HCT116 (cell line): ENCODE results near the gene ATP6V0D1. TPM values are rescaled to one million over a fixed set of nuclear protein-coding genes. Genes with fewer than 3 reads are reported as not detected.

Experiments
- ATAC-seq: fragments of 200-7000 bp; cut with Tn5 transposase; 2 replicates; pipeline ENCODE4 v1.9.1; 2020; ENCODE audit warnings: mild to moderate bottlenecking, moderate library complexity
- BruUV-seq: library from RNA; stranded (reverse); fragments of 400-500 nt; replicated peaks from 2 replicates; lab custom pipeline; 2021; lab: Mats Ljungman, UMichigan
- CTCF ChIA-PET: fragments of 300-600 bp; sonication (Branson Sonifier 250); formaldehyde crosslinking; loops from one replicate; lab custom pipeline; 2021; ENCODE audit warnings: antibody characterized with exemption; lab: Charles Lee
- POLR2A ChIA-PET: fragments of 300-600, 350-600 bp; sonication (Branson Sonifier 250); formaldehyde crosslinking; loops from one replicate; lab custom pipeline; 2021; ENCODE audit warnings: antibody characterized with exemption; lab: Charles Lee
- RAD21 ChIA-PET, 2 experiments: fragments of 300-600 bp; sonication (Branson Sonifier 250); formaldehyde crosslinking; loops; one replicate each; lab custom pipeline; 2023; ENCODE audit warnings: low total read pairs in 2 of 2; ENCODE audit not compliant: uncharacterized antibody in 2 of 2, unreplicated experiment in 2 of 2, low non-redundant PET in 1 of 2; lab: Charles Lee
- DNase-seq: peaks from one replicate; pipeline ENCODE4 v3.0.0-alpha.2; 2010; ENCODE audit warnings: low read depth, low spot score
- H2AFZ ChIP-seq: fragments of 200-600 bp; shearing (Covaris generic), sonication (generic); 2 replicates; pipeline ENCODE4 v1.6.1; 2017; ENCODE audit warnings: low read depth, mixed run types, mixed read lengths, antibody characterized with exemption, low read length; ENCODE audit not compliant: poor library complexity, severe bottlenecking
- H3K27ac ChIP-seq: 2 replicates; pipeline ENCODE4 v1.5.1; 2012; ENCODE audit warnings: low read depth, low read length
- H3K27me3 ChIP-seq: fragments of 200-600 bp; sonication (generic); 2 replicates; pipeline ENCODE4 v1.6.1; 2016; ENCODE audit warnings: mixed run types, low read length, mixed read lengths; ENCODE audit not compliant: insufficient read depth
- H3K36me3 ChIP-seq, 2 experiments: fragments of 200-500 bp in 1 of 2; fragments of 200-600 bp in 1 of 2; sonication (Bioruptor generic) in 1 of 2; sonication (generic) in 1 of 2; 2 replicates each; pipeline versions ENCODE4 v1.5.1 to v1.6.1; 2014 to 2016; ENCODE audit warnings: low read length in 2 of 2, inconsistent platforms in 1 of 2, mixed read lengths in 1 of 2, mixed run types in 1 of 2; ENCODE audit not compliant: insufficient read depth in 2 of 2, control insufficient read depth in 1 of 2
- H3K4me1 ChIP-seq, 2 experiments: fragments of 200-600 bp in 1 of 2; sonication (generic) in 1 of 2; 2 replicates each; pipeline versions ENCODE4 v1.5.1 to v1.6.1; 2012 to 2017; ENCODE audit warnings: low read length in 2 of 2, inconsistent platforms in 1 of 2, mild to moderate bottlenecking in 1 of 2, mixed read lengths in 1 of 2, mixed run types in 1 of 2, moderate library complexity in 1 of 2; ENCODE audit not compliant: insufficient read depth in 2 of 2, control insufficient read depth in 1 of 2
- H3K4me2 ChIP-seq: fragments of 200-600 bp; sonication (generic); 2 replicates; pipeline ENCODE4 v1.6.1; 2017; ENCODE audit warnings: mixed run types, low read length, mixed read lengths
- H3K4me3 ChIP-seq, 2 experiments: fragments of 200-600 bp in 1 of 2; sonication (generic) in 1 of 2; replicated peaks in 1 of 2; 2 replicates each; pipeline ENCODE4 v1.5.1; 2011 to 2016; ENCODE audit warnings: low read length in 2 of 2, control low read depth in 1 of 2, low read depth in 1 of 2, mild to moderate bottlenecking in 1 of 2, mixed read lengths in 1 of 2, mixed run types in 1 of 2
- H3K79me2 ChIP-seq: fragments of 200-600 bp; sonication (generic); 2 replicates; pipeline ENCODE4 v1.6.1; 2017; ENCODE audit warnings: mild to moderate bottlenecking, mixed run types, low read length, moderate library complexity, mixed read lengths; ENCODE audit not compliant: insufficient read depth
- H3K9ac ChIP-seq: fragments of 200-600 bp; sonication (generic); 2 replicates; pipeline ENCODE4 v1.6.1; 2016; ENCODE audit warnings: low read length, mixed read lengths
- H3K9me2 ChIP-seq: fragments of 200-600 bp; sonication (generic), shearing (Covaris generic); 2 replicates; pipeline ENCODE4 v1.6.1; 2017; ENCODE audit warnings: mixed run types, mild to moderate bottlenecking, moderate library complexity; ENCODE audit not compliant: insufficient read depth
- H3K9me3 ChIP-seq, 2 experiments: fragments of 200-500 bp in 1 of 2; fragments of 200-600 bp in 1 of 2; sonication (Bioruptor generic) in 1 of 2; sonication (generic) in 1 of 2; 2 replicates each; pipeline ENCODE4 v1.6.1; 2014 to 2017; ENCODE audit warnings: low read length in 2 of 2, mixed read lengths in 2 of 2, inconsistent platforms in 1 of 2, low read depth in 1 of 2, mild to moderate bottlenecking in 1 of 2, mixed run types in 1 of 2, moderate library complexity in 1 of 2; ENCODE audit not compliant: control insufficient read depth in 1 of 2, insufficient read depth in 1 of 2
- H4K20me1 ChIP-seq: fragments of 200-600 bp; sonication (generic), shearing (Covaris generic); 2 replicates; pipeline ENCODE4 v1.6.1; 2017; ENCODE audit warnings: mixed run types, mild to moderate bottlenecking, moderate library complexity; ENCODE audit not compliant: insufficient read depth
- EGR1 ChIP-seq: IDR thresholded peaks from 2 replicates; pipeline ENCODE4 v1.6.1; 2012; ENCODE audit warnings: low read depth
- ELF1 ChIP-seq: IDR thresholded peaks from 2 replicates; pipeline ENCODE4 v1.6.1; 2012; ENCODE audit warnings: low read depth, borderline replicate concordance
- EZH2 ChIP-seq: fragments of 200-600 bp; sonication (generic); IDR thresholded peaks from 2 replicates; pipeline ENCODE4 v1.6.1; 2017; ENCODE audit warnings: antibody characterized with exemption, mixed run types
- MAX ChIP-seq: IDR thresholded peaks from 2 replicates; pipeline ENCODE4 v1.6.1; 2012
- POLR2A ChIP-seq: IDR thresholded peaks from 2 replicates; pipeline ENCODE4 v1.7.0; 2011; ENCODE audit warnings: borderline replicate concordance; ENCODE audit not compliant: insufficient read depth, insufficient read length; ENCODE audit errors: extremely low read depth
- POLR2AphosphoS5 ChIP-seq: IDR thresholded peaks from 2 replicates; pipeline ENCODE4 v1.6.1; 2011; ENCODE audit warnings: mild to moderate bottlenecking, low read depth, low read length, moderate library complexity
- REST ChIP-seq: IDR thresholded peaks from 2 replicates; pipeline ENCODE4 v1.6.1; 2012; ENCODE audit warnings: low read depth
- SIN3A ChIP-seq: IDR thresholded peaks from 2 replicates; pipeline ENCODE4 v1.6.1; 2012; ENCODE audit warnings: low read depth
- SP1 ChIP-seq: IDR thresholded peaks from 2 replicates; pipeline ENCODE4 v1.6.1; 2012; ENCODE audit warnings: low read depth
- TCF7L2 ChIP-seq: IDR thresholded peaks from 2 replicates; pipeline ENCODE4 v1.7.0; 2011; ENCODE audit warnings: borderline replicate concordance, inconsistent platforms; ENCODE audit not compliant: insufficient read depth, insufficient read length; ENCODE audit errors: extremely low read depth
- YY1 ChIP-seq: IDR thresholded peaks from 2 replicates; pipeline ENCODE4 v1.6.1; 2011; ENCODE audit warnings: low read length, low read depth, moderate library complexity, mild to moderate bottlenecking; ENCODE audit not compliant: insufficient replicate concordance; ENCODE audit errors: extremely low read depth
- ZBTB33 ChIP-seq: IDR thresholded peaks from 2 replicates; pipeline ENCODE4 v1.6.1; 2011; ENCODE audit warnings: mild to moderate bottlenecking, low read length, moderate library complexity; ENCODE audit not compliant: insufficient replicate concordance; ENCODE audit errors: extremely low read depth
- ZNF274 ChIP-seq: fragments of 200-500 bp; sonication (Bioruptor generic); IDR thresholded peaks from 2 replicates; pipeline ENCODE4 v1.6.1; 2014; ENCODE audit warnings: mild to moderate bottlenecking, low read depth, low read length, inconsistent platforms
- intact Hi-C: fragments of 100-400 bp; cut with micrococcal nuclease; formaldehyde crosslinking; loops from 2 replicates; pipeline ENCODE4 v1.10.0; 2022
- total RNA-seq: library from RNA; stranded (reverse); gene quantifications from one replicate; pipeline ENCODE4 v1.2.1, GENCODE V29; 2021; ENCODE audit not compliant: unreplicated experiment

ATP6V0D1 gene
- total RNA-seq, 1 experiment from 2014 or later, result 36.6 TPM

- H3K9me3 ChIP-seq, result no peaks in the 10 kb centered on the region
- H3K36me3 ChIP-seq, result peaks cover 0 to 7% of the 10 kb centered on the region in 2 experiments; a peak in 1 of 4 replicates
- H3K4me2 ChIP-seq, result no peak overlapping the region
- peaks cover 6 to 11% of the 10 kb centered on the region in 2 experiments; a peak in 3 of 4 replicates for H3K4me1 ChIP-seq
- intact Hi-C loops, result no loop called here
- H4K20me1 ChIP-seq, result no peaks in the 10 kb centered on the region
- no peak overlapping the region for H3K4me3 ChIP-seq
- no peak overlapping the region for H2AFZ ChIP-seq
- TF ChIP-seq ZBTB33 (no peak), SIN3A (no peak), SP1 (no peak), ELF1 (no peak), EGR1 (no peak), ZNF274 (no peak), MAX (no peak), EZH2 (no peak), YY1 (no peak), TCF7L2 (no peak), POLR2AphosphoS5 (no peak), REST (no peak), POLR2A (no peak)
- DNase-seq, result no peak
- H3K79me2 ChIP-seq, result no peaks in the 10 kb centered on the region
- no peak overlapping the region for H3K9ac ChIP-seq
- RAD21 ChIA-PET, result no interaction called here
- no TSS peak for BruUV-seq
- H3K9me2 ChIP-seq, result no peaks in the 10 kb centered on the region
- CTCF ChIA-PET, result no interaction called here
- no peak for ATAC-seq
- H3K27ac ChIP-seq, result no peak overlapping the region
- H3K27me3 ChIP-seq, result no peaks in the 10 kb centered on the region
- POLR2A ChIA-PET, result no interaction called here
Observed at GRCh38 chr16:67436640-67437193, 44.2 kb downstream of the ATP6V0D1 start.
